ENCODE results near the gene GALNT16.

DNA sequence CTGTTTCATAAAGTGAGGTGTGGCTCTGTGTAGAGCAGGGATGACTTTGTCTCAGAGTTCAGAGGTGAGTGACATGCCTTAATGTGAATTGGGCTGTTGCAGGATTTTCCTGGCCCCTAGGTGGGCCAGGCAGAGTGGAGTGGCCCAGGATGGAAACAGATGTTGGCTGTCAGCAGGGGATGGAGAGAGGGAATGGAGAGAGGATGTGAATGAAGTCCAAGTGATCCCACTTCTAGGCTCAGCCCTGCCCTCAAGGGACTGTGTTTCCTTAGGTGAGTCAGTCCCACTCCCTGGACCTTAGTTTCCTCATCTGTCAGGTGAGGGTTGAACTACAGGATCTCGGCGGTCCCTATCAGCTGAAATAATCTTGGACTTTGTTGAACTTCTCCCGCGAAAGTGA is 7.5 kb downstream of the GALNT16 start:
- TF ChIP-seq CTCF (IDR thresholded peaks at IDR 0.05; ENCODE audit: low read depth, low read length, poor library complexity, severe bottlenecking) (no peak), EZH2phosphoT487 (IDR thresholded peaks at IDR 0.05; ENCODE audit: borderline replicate concordance, low read length) (no peak)

All from DOHH2 (cell line).